SK-N-MC (cell line): ENCODE measurements around the gene SMC3.

Experiments
- EZH2 ChIP-seq: fragments of 200-600 bp; sonication (generic); IDR thresholded peaks from one replicate; pipeline ENCODE4 v1.6.1; 2017; ENCODE audit warnings: antibody characterized with exemption
- POLR2AphosphoS5 ChIP-seq: IDR thresholded peaks from 2 replicates; pipeline ENCODE4 v1.6.1; 2012; ENCODE audit warnings: mild to moderate bottlenecking, low read depth, low read length, borderline replicate concordance

- no peak for TF ChIP-seq POLR2AphosphoS5
- TF ChIP-seq EZH2 = no peak
Observed at GRCh38 chr10:110615057-110615747, 47.7 kb downstream of the SMC3 start.
